Hematopoietic multipotent progenitor cell treated with erythropoietin and hydrocortisone succinate and interleukin-3 and kit ligand, for 6 days (in vitro differentiated cells): ENCODE results near the gene BRD7.

Source experiments
- DNase-seq: peaks from one replicate; pipeline ENCODE4 v3.0.0-alpha.2; 2015

Gene BRD7

GRCh38 chr16:50368410-50369132, at the start of gene BRD7:
Gene BRD7, minus strand, starts transcription at chr16:50368988. Its CDS starts 214 bp downstream, at chr16:50368774.
- DNase-seq, result no peak

- DNase-seq, result no peak
Observed at GRCh38 chr16:50416388-50416787, 47.6 kb upstream of the BRD7 start.

DNA sequence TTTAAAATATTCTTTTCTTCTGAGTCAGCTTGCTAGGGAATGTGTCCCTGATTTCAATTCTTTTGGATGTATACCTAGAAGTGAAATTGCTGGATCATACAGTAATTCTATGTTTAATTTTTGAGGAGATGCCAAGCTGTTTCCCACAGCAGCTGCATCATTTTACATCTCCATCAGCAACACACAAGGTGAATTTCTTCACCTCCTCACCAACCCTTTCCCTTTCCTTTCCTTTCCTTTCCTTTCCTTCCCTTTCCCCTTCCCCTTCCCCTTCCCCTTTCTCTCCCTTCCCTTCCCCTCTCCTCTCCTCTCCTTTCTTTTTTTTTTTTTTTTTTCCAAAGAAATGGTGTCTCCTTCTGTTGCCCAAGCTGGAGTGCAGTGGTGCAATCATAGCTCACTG, 45.4 kb upstream of the BRD7 start:
- DNase-seq, result no peak

GRCh38 chr16:50411034-50411433, 42.2 kb upstream of the BRD7 start:
- DNase-seq, result no peak

DNA sequence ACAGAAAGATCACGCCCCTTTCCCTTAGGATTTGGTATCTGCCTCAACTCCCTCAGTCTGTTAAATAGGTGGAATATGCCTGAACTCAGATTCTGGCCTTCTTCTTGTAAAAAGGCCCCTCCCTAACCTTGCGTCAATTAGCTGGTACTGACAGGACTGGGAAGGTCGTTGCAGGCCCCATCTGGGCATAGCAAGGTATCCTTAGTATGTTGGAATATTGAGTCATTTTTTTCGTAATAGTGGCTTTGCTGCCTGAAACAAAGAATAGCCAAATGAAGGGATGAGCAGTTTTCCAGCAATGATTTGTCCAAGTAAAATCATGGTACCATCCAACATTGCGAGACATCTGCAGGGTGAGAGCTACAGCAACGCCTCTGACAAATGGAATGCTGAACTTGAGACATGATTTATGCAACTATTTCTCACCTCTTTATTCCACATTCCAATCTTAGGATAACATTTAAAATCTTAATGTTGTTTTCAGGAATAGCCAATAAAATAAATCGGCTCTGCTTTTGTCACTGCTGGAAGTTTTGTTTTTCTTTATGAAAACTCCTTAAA, 39.3 kb upstream of the BRD7 start:
- no peak for DNase-seq

DNA sequence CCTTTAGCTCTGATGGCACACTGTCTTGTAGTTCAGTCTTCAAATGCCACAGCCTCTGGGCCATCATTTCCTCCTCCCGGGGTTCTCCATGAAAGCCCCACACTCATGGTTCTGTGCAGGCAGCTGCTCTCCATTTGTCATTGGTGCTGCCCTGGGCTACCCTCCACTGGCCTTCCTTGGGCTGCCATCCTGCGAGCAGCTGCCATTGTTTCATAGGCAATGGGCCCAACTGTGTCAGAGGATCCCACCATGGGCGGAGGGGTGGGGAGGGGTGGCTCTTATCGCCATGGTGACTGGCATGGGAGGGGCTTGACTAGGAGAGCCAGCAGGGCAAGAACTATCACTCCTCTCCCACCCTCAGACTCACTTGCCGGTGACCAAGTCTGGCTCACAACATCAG, 38.6 kb upstream of the BRD7 start:
- DNase-seq, result no peak

GRCh38 chr16:50403491-50403890, 34.7 kb upstream of the BRD7 start:
- DNase-seq, result no peak

GRCh38 chr16:50402298-50402895, 33.6 kb upstream of the BRD7 start:
- DNase-seq, result no peak

DNA sequence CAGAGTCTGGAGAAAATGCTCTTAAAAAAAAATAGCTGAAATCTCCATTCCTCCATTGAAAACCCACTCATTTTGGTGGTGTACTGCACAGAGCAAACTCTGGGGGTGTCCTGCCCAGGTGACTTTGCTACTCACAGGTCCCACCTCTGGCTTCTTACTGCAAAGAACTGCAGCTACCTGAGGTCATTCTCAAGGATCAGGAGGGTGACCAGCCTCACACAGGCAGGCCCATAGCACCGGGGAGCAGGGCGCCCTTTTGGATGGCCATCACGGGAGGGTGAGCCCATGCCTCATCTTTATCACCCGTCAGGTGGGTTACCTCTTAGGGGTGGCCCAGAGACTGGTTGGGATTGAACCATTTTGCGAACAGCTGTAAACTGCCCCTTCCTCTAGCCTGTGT, 32.6 kb upstream of the BRD7 start:
- DNase-seq, result no peak

DNA sequence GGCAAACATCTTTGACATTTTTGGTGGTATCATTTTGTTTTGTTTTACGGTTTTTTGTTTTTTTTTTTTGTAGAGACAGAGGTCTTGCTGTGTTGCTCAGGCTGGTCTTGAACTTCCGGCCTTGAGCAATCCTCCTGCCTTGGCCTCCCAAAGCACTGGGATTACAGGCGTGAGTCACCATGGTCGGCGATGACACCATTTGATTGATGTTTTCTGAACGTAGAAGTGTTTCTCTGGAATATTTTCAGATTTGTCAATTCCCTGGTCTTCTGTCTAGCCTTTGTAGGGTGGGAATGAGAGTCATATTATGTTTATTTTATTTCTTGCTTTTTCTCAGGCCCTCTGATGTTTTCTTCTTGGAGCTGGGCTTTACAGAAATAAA, 32.2 kb upstream of the BRD7 start:
- no peak for DNase-seq

- no peak for DNase-seq
Observed at GRCh38 chr16:50400312-50400966, 31.7 kb upstream of the BRD7 start.

DNA sequence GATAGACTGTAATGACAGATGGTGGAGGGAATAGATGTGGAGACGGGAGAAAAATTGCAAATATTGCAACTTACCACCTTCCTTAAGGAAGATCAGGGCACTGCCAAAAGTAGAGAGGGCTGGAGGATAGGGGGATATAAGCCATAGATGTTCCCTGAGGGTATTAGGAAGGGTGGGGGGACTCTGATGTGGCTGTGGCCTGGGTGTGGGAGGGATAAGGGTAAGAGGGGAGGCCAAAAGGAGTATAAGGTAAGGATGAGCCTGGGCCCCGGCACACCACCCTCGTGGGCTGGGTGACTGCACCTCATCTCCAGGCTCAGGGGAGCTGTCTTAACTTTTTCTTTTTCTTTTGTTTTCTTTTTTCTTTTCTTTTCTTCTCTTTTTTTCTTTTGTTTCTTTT, 30.6 kb upstream of the BRD7 start:
- DNase-seq, result no peak

DNA sequence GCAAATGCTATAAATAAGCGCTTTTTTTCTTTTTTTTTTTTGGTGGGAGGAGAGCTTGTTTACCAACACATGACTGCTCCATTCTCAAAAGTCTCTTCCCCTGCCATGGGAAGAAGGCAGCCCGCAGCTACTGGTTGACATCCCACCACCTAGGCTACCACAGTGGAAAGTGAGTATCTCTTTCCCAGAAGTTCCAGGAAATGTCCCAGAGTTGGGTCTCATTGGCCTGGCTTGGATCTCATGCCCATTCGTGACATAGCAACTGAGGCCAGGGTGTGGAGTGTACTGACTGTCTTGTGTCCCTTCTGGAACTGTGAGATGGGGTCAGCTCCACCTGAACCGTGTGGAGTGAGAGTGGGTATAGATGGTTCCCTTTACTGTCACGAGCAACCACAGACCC, 29.5 kb upstream of the BRD7 start:
- no peak for DNase-seq

DNA sequence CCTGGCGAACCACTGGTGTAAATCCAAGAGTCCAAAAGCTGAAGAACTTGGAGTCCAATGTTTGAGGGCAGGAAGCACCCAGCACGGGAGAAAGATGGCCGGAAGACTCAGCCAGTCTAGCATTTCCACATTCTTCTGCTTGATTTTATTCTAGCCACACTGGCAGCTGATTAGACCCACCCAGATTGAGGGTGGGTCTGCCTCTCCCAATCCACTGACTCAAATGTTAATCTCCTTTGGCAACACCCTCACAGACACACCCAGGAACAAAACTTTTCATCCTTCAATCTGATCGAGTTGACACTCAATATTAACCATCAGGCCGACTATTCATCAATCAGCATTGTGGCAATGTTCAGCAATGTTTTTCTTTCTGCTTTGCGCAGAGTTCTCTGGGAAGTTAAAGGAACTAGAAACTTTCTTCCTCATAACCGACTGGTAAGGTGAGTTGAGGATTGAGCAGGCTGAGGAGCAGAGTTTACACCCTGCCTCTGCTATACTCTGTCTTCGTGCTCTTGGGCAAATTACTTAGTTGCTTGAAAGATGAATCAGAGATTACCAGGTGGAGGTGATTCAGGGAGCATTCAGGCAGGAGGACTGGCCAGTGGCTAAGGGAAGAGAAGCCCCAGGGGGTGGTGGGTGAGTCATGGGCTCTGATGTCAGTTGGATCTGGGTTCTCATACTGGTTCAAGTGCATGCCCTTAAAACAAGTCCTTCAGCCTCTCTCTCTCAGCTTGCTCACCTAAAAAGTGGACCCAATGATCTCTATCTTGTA, 28.2 kb upstream of the BRD7 start:
- DNase-seq, result no peak

DNA sequence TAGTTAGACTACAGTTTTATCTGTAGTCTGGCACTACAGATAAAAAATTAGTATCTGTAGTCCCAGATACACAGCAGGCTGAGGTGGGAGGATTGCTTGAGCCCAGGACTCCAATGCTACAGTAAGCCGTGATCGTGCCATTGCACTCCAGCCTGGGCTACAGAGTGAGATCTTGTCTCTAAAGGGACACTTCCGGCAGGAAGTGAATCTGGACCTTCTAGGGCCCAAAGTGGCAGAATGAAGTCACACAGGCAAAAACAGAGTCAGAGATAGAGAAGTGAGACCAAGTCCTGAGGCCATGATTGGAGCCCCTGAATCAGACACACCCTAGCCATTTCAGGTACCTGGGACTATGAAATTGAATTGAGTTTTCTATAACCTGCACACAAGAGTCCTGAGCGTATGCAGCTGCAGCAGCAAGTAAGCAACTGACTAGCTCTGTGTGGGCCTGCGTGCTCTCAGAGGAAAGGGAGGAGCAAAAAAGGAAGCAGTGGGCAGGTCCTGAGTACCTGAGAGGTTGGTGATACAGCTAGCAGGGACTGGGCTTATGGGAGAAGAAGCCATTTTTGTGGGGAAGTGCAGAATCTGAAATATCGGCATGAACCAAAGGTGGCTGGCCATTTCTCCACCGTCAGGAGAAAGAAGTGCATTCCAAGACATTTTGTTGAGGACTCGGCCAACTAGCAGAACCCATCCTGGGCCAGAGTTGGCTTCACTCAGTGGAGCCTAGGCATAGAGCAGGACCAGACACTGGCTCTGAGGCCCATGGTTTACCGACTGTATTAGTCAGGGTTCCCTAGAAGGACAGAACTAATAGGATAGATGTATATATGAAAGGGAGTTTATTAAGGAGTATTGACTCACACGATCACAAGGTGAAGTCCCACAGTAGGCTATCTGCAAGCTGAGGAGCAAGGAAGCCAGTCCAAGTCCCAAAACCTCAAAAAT, 27.2 kb upstream of the BRD7 start:
- peak; percentile 43 for DNase-seq

- DNase-seq, result no peak
Observed at GRCh38 chr16:50393858-50394802, 25.3 kb upstream of the BRD7 start.

GRCh38 chr16:50393416-50393815, 24.6 kb upstream of the BRD7 start:
- no peak for DNase-seq

GRCh38 chr16:50390914-50391716, 22.3 kb upstream of the BRD7 start:
- DNase-seq, result no peak

GRCh38 chr16:50390371-50390771, 21.6 kb upstream of the BRD7 start:
- DNase-seq, result no peak

- DNase-seq, result no peak
Observed at GRCh38 chr16:50389900-50390299, 21.1 kb upstream of the BRD7 start.
